WERI-Rb-1 (cell line): ENCODE results near the gene PTGER2.

Source experiments
- DNase-seq: peaks from one replicate; pipeline ENCODE4 v3.0.0-alpha.2; 2020
- H3K27ac ChIP-seq: fragments of 250-450 bp; sonication (Bioruptor Pico); 2 replicates; pipeline ENCODE4 v1.5.1; 2020; ENCODE audit warnings: mild to moderate bottlenecking, moderate library complexity
- H3K27me3 ChIP-seq: fragments of 250-450 bp; sonication (Bioruptor Pico); 2 replicates; pipeline ENCODE4 v1.5.1; 2021; ENCODE audit warnings: mild to moderate bottlenecking, low read depth, moderate library complexity; ENCODE audit not compliant: insufficient read depth, severe bottlenecking
- H3K36me3 ChIP-seq: fragments of 250-450 bp; sonication (Bioruptor Pico); 2 replicates; pipeline ENCODE4 v1.5.1; 2020; ENCODE audit warnings: mild to moderate bottlenecking, moderate library complexity
- H3K4me3 ChIP-seq: 2 replicates; pipeline ENCODE4 v1.5.1; 2011; ENCODE audit warnings: low read depth, mild to moderate bottlenecking, control low read depth, low read length
- H3K9me3 ChIP-seq: fragments of 250-450 bp; sonication (Bioruptor Pico); 2 replicates; pipeline ENCODE4 v1.5.1; 2021; ENCODE audit warnings: mild to moderate bottlenecking, moderate library complexity; ENCODE audit not compliant: severe bottlenecking
- TF ChIP-seq, protein P1 (sequence below): IDR thresholded peaks from 2 replicates; pipeline ENCODE4 v1.5.1; 2011; ENCODE audit warnings: low read depth, mild to moderate bottlenecking, control low read depth, inconsistent platforms, low read length

Gene PTGER2

DNA sequence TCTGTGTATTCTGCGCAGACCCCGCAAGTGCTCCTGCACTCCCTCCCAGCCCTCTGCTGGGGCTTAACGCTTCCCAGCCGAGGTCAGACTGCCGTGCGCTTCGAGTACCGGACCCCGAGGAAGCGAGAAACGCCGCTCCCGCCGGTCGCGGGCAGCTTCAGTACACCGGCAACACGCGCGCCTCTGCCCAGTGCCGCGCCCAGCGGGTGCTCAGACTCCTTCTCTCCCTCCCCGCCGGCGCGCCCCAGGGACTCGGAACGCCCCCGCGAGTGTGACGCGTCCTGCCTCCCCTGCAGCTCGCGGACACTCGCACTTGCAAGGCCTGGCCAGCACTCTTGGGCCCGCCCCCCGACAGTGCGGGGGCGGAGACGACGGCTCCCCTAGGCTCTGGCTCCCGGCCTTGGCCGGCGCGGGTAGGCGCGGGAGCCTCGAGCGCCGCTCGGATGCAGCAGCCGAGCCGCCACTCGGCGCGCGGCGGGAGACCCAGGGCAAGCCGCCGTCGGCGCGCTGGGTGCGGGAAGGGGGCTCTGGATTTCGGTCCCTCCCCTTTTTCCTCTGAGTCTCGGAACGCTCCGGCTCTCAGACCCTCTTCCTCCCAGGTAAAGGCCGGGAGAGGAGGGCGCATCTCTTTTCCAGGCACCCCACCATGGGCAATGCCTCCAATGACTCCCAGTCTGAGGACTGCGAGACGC, at the start of gene PTGER2:
Gene PTGER2, plus strand, starts transcription at position 410 of the 692 bp plus-strand sequence. Its CDS starts 237 bp downstream, at position 647.
- peak within 1 kb of the TSS; percentile 59 for H3K4me3 ChIP-seq
- TF ChIP-seq, protein P1, sequence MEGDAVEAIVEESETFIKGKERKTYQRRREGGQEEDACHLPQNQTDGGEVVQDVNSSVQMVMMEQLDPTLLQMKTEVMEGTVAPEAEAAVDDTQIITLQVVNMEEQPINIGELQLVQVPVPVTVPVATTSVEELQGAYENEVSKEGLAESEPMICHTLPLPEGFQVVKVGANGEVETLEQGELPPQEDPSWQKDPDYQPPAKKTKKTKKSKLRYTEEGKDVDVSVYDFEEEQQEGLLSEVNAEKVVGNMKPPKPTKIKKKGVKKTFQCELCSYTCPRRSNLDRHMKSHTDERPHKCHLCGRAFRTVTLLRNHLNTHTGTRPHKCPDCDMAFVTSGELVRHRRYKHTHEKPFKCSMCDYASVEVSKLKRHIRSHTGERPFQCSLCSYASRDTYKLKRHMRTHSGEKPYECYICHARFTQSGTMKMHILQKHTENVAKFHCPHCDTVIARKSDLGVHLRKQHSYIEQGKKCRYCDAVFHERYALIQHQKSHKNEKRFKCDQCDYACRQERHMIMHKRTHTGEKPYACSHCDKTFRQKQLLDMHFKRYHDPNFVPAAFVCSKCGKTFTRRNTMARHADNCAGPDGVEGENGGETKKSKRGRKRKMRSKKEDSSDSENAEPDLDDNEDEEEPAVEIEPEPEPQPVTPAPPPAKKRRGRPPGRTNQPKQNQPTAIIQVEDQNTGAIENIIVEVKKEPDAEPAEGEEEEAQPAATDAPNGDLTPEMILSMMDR = no peak
- no peaks in the 10 kb centered on the region for H3K9me3 ChIP-seq
- H3K36me3 ChIP-seq = no peaks in the 10 kb centered on the region
- H3K27ac ChIP-seq = no peak within 1 kb of the TSS
- peak; percentile 89 for DNase-seq
- peaks cover 5% of the 10 kb centered on the region for H3K27me3 ChIP-seq

- Histone ChIP-seq H3K27ac (no peak overlapping the region), H3K4me3 (no peak overlapping the region), H3K9me3 (peaks cover 8% of the 10 kb centered on the region)
Observed at GRCh38 chr14:52265253-52265652, 48.9 kb upstream of the PTGER2 start.

GRCh38 chr14:52266179-52266578, 47.9 kb upstream of the PTGER2 start:
- TF ChIP-seq, protein P1 = no peak
- Histone ChIP-seq H3K27ac (no peak overlapping the region), H3K4me3 (no peak overlapping the region), H3K27me3 (peaks cover 14% of the 10 kb centered on the region), H3K36me3 (no peaks in the 10 kb centered on the region), H3K9me3 (peaks cover 8% of the 10 kb centered on the region)
- DNase-seq = no peak

More at GRCh38 chr14:52265253-52265652, 48.9 kb upstream of the PTGER2 start:
- TF ChIP-seq, protein P1 = no peak
- peaks cover 14% of the 10 kb centered on the region for H3K27me3 ChIP-seq
- DNase-seq = no peak
- no peaks in the 10 kb centered on the region for H3K36me3 ChIP-seq

- Histone ChIP-seq H3K27ac (no peak overlapping the region), H3K9me3 (peaks cover 8% of the 10 kb centered on the region), H3K4me3 (no peak overlapping the region), H3K36me3 (no peaks in the 10 kb centered on the region), H3K27me3 (peaks cover 14% of the 10 kb centered on the region)
- TF ChIP-seq, protein P1 = no peak
- DNase-seq = no peak
Observed at GRCh38 chr14:52266782-52267181, 47.3 kb upstream of the PTGER2 start.

GRCh38 chr14:52267501-52268278, 46.4 kb upstream of the PTGER2 start, which contains the start of gene PTGDR:
PTGDR (plus strand) TSS chr14:52267698; CDS start chr14:52267815, 117 bp downstream.
- Histone ChIP-seq H3K27me3 (peaks cover 14% of the 10 kb centered on the region), H3K36me3 (no peaks in the 10 kb centered on the region), H3K4me3 (peak within 1 kb of the TSS; percentile 23), H3K9me3 (peaks cover 8% of the 10 kb centered on the region), H3K27ac (no peak within 1 kb of the TSS)
- TF ChIP-seq, protein P1 = no peak
- DNase-seq = no peak
